ENCODE data around the gene KCNIP4. TPM values are rescaled to one million over a fixed set of nuclear protein-coding genes. Genes with fewer than 3 reads are reported as not detected.

KCNIP4 gene
- total and polyA plus RNA-seq, 11 donors: 0.19 TPM; not detected in 10

DNA sequence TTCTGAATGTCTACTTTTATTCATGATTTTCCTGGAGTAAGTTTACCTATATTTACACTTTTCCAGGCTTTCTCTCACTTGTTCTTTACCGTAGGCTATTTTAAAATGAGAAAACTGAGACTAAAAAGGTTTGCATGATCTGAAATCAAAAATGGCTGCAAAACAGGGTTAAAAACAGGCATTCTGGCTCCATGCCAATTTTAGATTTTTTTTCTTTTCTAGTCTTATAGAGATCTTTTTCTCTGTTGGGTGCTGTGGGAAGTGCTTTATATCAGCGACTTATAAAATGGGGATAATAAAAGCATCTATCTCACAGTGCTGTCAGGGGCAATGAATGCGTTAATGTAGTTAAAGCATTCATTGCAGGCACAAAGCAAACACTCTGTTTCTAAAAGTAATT lies 953.6 kb downstream of the KCNIP4 start:
- DNase-seq (no peak), ATAC-seq (no peak)
- Histone ChIP-seq H3K4me3 (no peak overlapping the region), H3K9me3 (peaks cover 0 to 10% (median 3%) of the 10 kb centered on the region in 12 donors), H3K27me3 (no peaks in the 10 kb centered on the region), H3K4me1 (no peaks in the 10 kb centered on the region), H3K27ac (no peak overlapping the region), H3K36me3 (no peaks in the 10 kb centered on the region)
- 80 to 83% (median 82%) methylated on average over 3 of the region's 3 CpGs for WGBS, 4 donors
- TF ChIP-seq CTCF (IDR thresholded peaks at IDR 0.05): no peak
- TF ChIP-seq POLR2A (IDR thresholded peaks at IDR 0.05): no peak
- intact Hi-C loops (cut with DNase I): no loop called here

DNA sequence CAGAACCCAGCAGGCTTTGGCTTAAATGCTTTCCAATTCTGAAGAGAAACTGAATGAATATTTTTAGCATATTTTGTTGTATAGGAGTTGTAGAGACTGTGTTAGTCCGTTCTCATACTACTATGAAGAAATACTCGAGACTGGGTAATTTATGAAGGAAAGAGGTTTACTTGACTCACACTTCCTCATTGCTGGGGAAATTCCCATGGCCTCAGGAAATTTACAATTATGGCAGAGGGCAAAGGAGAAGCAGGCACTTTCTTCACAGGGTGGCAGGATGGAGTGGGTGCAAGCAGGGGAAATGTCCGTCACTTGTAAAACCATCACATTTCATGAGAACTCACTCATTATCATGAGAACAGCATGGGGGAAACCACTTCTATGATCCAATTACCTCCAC lies 956.6 kb downstream of the KCNIP4 start:
- Histone ChIP-seq H3K4me1 (no peaks in the 10 kb centered on the region), H3K36me3 (no peaks in the 10 kb centered on the region), H3K9me3 (peaks cover 0 to 10% (median 3%) of the 10 kb centered on the region in 12 donors), H3K27ac (no peak overlapping the region), H3K27me3 (no peaks in the 10 kb centered on the region), H3K4me3 (no peak overlapping the region)
- intact Hi-C loops (cut with DNase I): no loop called here
- WGBS, 4 donors: 78 to 89% (median 83%) methylated on average over 3 of the region's 3 CpGs
- TF ChIP-seq POLR2A (IDR thresholded peaks at IDR 0.05): no peak
- no peak for TF ChIP-seq CTCF (IDR thresholded peaks at IDR 0.05)
- no peak for ATAC-seq
- no peak for DNase-seq

DNA sequence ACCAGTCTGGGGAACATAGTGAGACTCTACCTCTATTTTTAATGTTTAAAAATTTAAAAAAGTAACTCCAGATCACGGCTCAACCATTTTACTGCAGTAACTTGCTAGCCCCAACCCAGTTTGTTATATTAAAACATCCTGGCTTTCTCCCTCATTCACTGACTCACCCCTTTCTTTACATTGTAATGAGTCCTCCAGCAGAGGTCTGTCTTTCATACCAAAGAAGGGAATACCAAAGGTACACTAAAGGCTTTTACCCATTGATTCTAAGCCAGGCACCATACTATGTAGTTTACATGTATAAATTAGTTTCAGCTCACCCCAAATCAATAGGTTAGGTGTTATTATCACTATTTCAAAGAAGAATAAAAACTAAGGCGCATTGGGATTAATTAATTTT lies 961.4 kb downstream of the KCNIP4 start:
- peaks cover 0 to 26% (median 0%) of the 10 kb centered on the region in 9 donors for H3K27me3 ChIP-seq
- DNase-seq (no peak), ATAC-seq (no peak)
- 67 to 86% (median 71%) methylated on average over 2 of the region's 2 CpGs for WGBS, 4 donors
- intact Hi-C loops (cut with DNase I): no loop called here
- no peak overlapping the region for H3K27ac ChIP-seq
- H3K9me3 ChIP-seq: no peaks in the 10 kb centered on the region
- TF ChIP-seq POLR2A (IDR thresholded peaks at IDR 0.05) (no peak), CTCF (IDR thresholded peaks at IDR 0.05) (no peak)
- no peaks in the 10 kb centered on the region for H3K4me1 ChIP-seq
- H3K36me3 ChIP-seq: no peaks in the 10 kb centered on the region
- no peak overlapping the region for H3K4me3 ChIP-seq

DNA sequence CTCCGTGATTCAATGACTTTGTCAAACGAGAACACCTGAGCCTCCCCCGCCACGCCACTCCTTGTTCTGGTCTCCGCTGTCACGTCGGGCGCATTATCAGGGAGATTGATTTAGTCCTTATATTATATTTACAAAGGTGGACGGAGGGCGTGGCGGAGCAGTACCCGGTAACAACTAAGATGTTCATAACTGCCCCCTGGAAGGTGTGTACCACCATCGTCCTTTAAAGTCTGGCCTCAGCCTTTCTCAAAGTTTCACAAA lies 964.1 kb downstream of the KCNIP4 start:
- ATAC-seq: no peak
- TF ChIP-seq CTCF (IDR thresholded peaks at IDR 0.05) (no peak), POLR2A (IDR thresholded peaks at IDR 0.05) (no peak)
- DNase-seq: no peak
- peak overlapping the region in 1 of 12 donors; percentile 59 for H3K27ac ChIP-seq
- intact Hi-C loops (cut with DNase I): no loop called here
- H3K4me1 ChIP-seq: no peaks in the 10 kb centered on the region
- H3K36me3 ChIP-seq: no peaks in the 10 kb centered on the region
- peaks cover 0 to 26% (median 0%) of the 10 kb centered on the region in 9 donors for H3K27me3 ChIP-seq
- WGBS, 4 donors: 66 to 74% (median 69%) methylated on average over 13 of the region's 13 CpGs
- no peak overlapping the region for H3K4me3 ChIP-seq
- H3K9me3 ChIP-seq: no peaks in the 10 kb centered on the region

All from heart left ventricle (tissue), 16 donors.